Common myeloid progenitor, CD34-positive (primary cell): ENCODE data around the gene DNAH9.
"Not testable (repeated sequence)": the region's sequence is repeated elsewhere in the genome, so short reads cannot be mapped to it uniquely, and the experiment has no call there.

Source experiments
- CTCF ChIA-PET: fragments of 350-600 bp; sonication (Branson Sonifier 250); formaldehyde crosslinking; loops from one replicate; lab custom pipeline; 2021; ENCODE audit warnings: antibody characterized with exemption; lab: Charles Lee
- POLR2A ChIA-PET: fragments of 350-600 bp; sonication (Branson Sonifier 250); formaldehyde crosslinking; loops from one replicate; lab custom pipeline; 2021; ENCODE audit warnings: antibody characterized with exemption; lab: Charles Lee
- DNase-seq, 3 donors: peaks; one replicate each; pipeline versions ENCODE4 v3.0.0 to v3.0.0-alpha.2; 2013
- H3K27ac ChIP-seq, 2 experiments: 1 replicate in 1 of 2; 2 replicates in 1 of 2; pipeline ENCODE4 v1.7.0; 2013; ENCODE audit warnings: inconsistent platforms in 2 of 2, low read length in 2 of 2, mild to moderate bottlenecking in 2 of 2, low read depth in 1 of 2, moderate library complexity in 1 of 2; ENCODE audit not compliant: severe bottlenecking in 2 of 2, insufficient read depth in 1 of 2, poor library complexity in 1 of 2
- H3K27me3 ChIP-seq, 5 experiments: replicated peaks in 2 of 5; 1 replicate in 3 of 5; 2 replicates in 2 of 5; pipeline versions ENCODE4 v1.6.1 to v1.7.0; 2013; ENCODE audit warnings: low read length in 4 of 5, mild to moderate bottlenecking in 2 of 5, moderate library complexity in 2 of 5, inconsistent platforms in 1 of 5; ENCODE audit not compliant: insufficient read depth in 5 of 5, control insufficient read depth in 4 of 5
- H3K36me3 ChIP-seq, 4 experiments: 1 replicate in 2 of 4; 2 replicates in 2 of 4; pipeline versions ENCODE4 v1.6.1 to v1.7.0; 2013; ENCODE audit warnings: low read length in 3 of 4, control low read depth in 1 of 4, mild to moderate bottlenecking in 1 of 4; ENCODE audit not compliant: control insufficient read depth in 4 of 4, insufficient read depth in 4 of 4
- H3K4me1 ChIP-seq, 4 experiments: 1 replicate in 3 of 4; 2 replicates in 1 of 4; pipeline versions ENCODE4 v1.6.1 to v1.7.1; 2013; ENCODE audit warnings: low read length in 3 of 4, mild to moderate bottlenecking in 3 of 4, control low read depth in 1 of 4, inconsistent platforms in 1 of 4, moderate library complexity in 1 of 4; ENCODE audit not compliant: control insufficient read depth in 4 of 4, insufficient read depth in 4 of 4; ENCODE audit errors: control extremely low read depth in 1 of 4
- H3K4me3 ChIP-seq, 7 experiments: 1 replicate in 4 of 7; 2 replicates in 3 of 7; pipeline versions ENCODE4 v1.5.1 to v1.7.0; 2013; ENCODE audit warnings: mild to moderate bottlenecking in 7 of 7, low read length in 6 of 7, moderate library complexity in 6 of 7, inconsistent platforms in 2 of 7, low read depth in 2 of 7, control low read depth in 1 of 7; ENCODE audit not compliant: insufficient read depth in 4 of 7, control insufficient read depth in 1 of 7; ENCODE audit errors: extremely low read depth in 1 of 7
- H3K9me3 ChIP-seq, 5 experiments: 1 replicate in 4 of 5; 2 replicates in 1 of 5; pipeline versions ENCODE4 v1.6.1 to v1.7.1; 2013; ENCODE audit warnings: low read length in 4 of 5, mild to moderate bottlenecking in 2 of 5, inconsistent platforms in 1 of 5, low read depth in 1 of 5, moderate library complexity in 1 of 5; ENCODE audit not compliant: control insufficient read depth in 4 of 5, insufficient read depth in 2 of 5; ENCODE audit errors: control extremely low read depth in 1 of 5
- WGBS: methylation state at CpG from one replicate; pipeline ENCODE4 v1.1.5; 2013; ENCODE audit not compliant: insufficient coverage; 5-methylcytosine and 5-hydroxymethylcytosine counted together

Gene DNAH9

GRCh38 chr17:11950771-11951519 lies 352.7 kb downstream of the DNAH9 start:
- ChIA-PET CTCF (no interaction called here), POLR2A (no interaction called here)
- Histone ChIP-seq H3K36me3 (no peaks in the 10 kb centered on the region), H3K27me3 (no peaks in the 10 kb centered on the region), H3K27ac (no peak overlapping the region), H3K9me3 (peaks cover 0 to 16% (median 10%) of the 10 kb centered on the region in 5 experiments), H3K4me3 (no peak overlapping the region), H3K4me1 (no peaks in the 10 kb centered on the region)
- 81% methylated on average over 5 of the region's 7 CpGs for WGBS
- no peak for DNase-seq

- Histone ChIP-seq H3K36me3 (peaks cover 0 to 2% (median 0%) of the 10 kb centered on the region in 4 experiments), H3K4me3 (no peak overlapping the region), H3K4me1 (no peaks in the 10 kb centered on the region), H3K27me3 (no peaks in the 10 kb centered on the region), H3K27ac (no peak overlapping the region), H3K9me3 (peaks cover 2 to 18% (median 10%) of the 10 kb centered on the region in 5 experiments)
- ChIA-PET POLR2A (no interaction called here), CTCF (no interaction called here)
- WGBS, result 100% methylated on average over 3 of the region's 3 CpGs
- no peak for DNase-seq
Observed at GRCh38 chr17:11952610-11953009, 354.3 kb downstream of the DNAH9 start.

- Histone ChIP-seq H3K36me3 (peaks cover 0 to 3% (median under 1%) of the 10 kb centered on the region in 4 experiments), H3K4me3 (no peak overlapping the region), H3K9me3 (peaks cover 2 to 22% (median 10%) of the 10 kb centered on the region in 5 experiments), H3K27me3 (no peaks in the 10 kb centered on the region), H3K4me1 (no peaks in the 10 kb centered on the region), H3K27ac (no peak overlapping the region)
- no CpG with 5 or more reads among the region's 1 CpG for WGBS
- ChIA-PET CTCF (no interaction called here), POLR2A (no interaction called here)
- peak in 2 of 3 donors; percentile 7 to 19 for DNase-seq
Observed at GRCh38 chr17:11953924-11954323, 355.7 kb downstream of the DNAH9 start.

GRCh38 chr17:11954936-11955335 lies 356.7 kb downstream of the DNAH9 start:
- Histone ChIP-seq H3K36me3 (peaks cover 0 to 3% (median under 1%) of the 10 kb centered on the region in 4 experiments), H3K4me3 (no peak overlapping the region), H3K27ac (no peak overlapping the region), H3K9me3 (peaks cover 2 to 23% (median 10%) of the 10 kb centered on the region in 5 experiments), H3K4me1 (no peaks in the 10 kb centered on the region), H3K27me3 (no peaks in the 10 kb centered on the region)
- ChIA-PET POLR2A (no interaction called here), CTCF (no interaction called here)
- no peak for DNase-seq

GRCh38 chr17:11969565-11969964 lies 371.3 kb downstream of the DNAH9 start:
- ChIA-PET POLR2A (no interaction called here), CTCF (no interaction called here)
- Histone ChIP-seq H3K9me3 (peaks cover 3 to 30% (median 9%) of the 10 kb centered on the region in 5 experiments), H3K27ac (no peak overlapping the region), H3K36me3 (no peaks in the 10 kb centered on the region), H3K4me1 (no peaks in the 10 kb centered on the region), H3K27me3 (no peaks in the 10 kb centered on the region), H3K4me3 (no peak overlapping the region)
- WGBS, result 100% methylated on average over 2 of the region's 2 CpGs
- DNase-seq, result no peak

- H3K27ac ChIP-seq, CTCF ChIA-PET, H3K27me3 ChIP-seq, POLR2A ChIA-PET, DNase-seq, H3K4me1 ChIP-seq, H3K4me3 ChIP-seq, H3K36me3 ChIP-seq: not testable (repeated sequence)
- 97% methylated on average over 10 of the region's 19 CpGs for WGBS
- peaks cover 0 to 10% (median under 1%) of the 10 kb centered on the region in 5 experiments for H3K9me3 ChIP-seq
Observed at GRCh38 chr17:11972741-11973140, 374.5 kb downstream of the DNAH9 start.

- POLR2A ChIA-PET, result no interaction called here
- peaks cover 0 to 3% (median 0%) of the 10 kb centered on the region in 5 experiments for H3K9me3 ChIP-seq
- H3K4me1 ChIP-seq, result no peaks in the 10 kb centered on the region
- H3K27me3 ChIP-seq, result no peaks in the 10 kb centered on the region
- H3K27ac ChIP-seq, result no peak overlapping the region
- CTCF ChIA-PET, result interaction anchor here (0.7 to 1.3 kb wide), 2 partner anchors 10 to 12 kb away, joined by 3 read pairs; no protein-coding TSS in a partner anchor
- no peak for DNase-seq
- no peak overlapping the region for H3K4me3 ChIP-seq
- H3K36me3 ChIP-seq, result peaks cover 13 to 49% (median 36%) of the 10 kb centered on the region in 4 experiments
- 100% methylated on average over 1 of the region's 3 CpGs for WGBS
Observed at GRCh38 chr17:11979795-11980194, 381.5 kb downstream of the DNAH9 start.
